IgD-negative memory B cell (primary cell): ENCODE data around the gene HSPBP1. TPM values are rescaled to one million over a fixed set of nuclear protein-coding genes. Genes with fewer than 3 reads are reported as not detected.

ENCODE experiments used
- H3K27ac Mint-ChIP-seq, 3 donors: one replicate each; pipeline ENCODE4 v1.8.0; 2020 to 2022; ENCODE audit warnings: mild to moderate bottlenecking in 3 of 3, mixed read lengths in 3 of 3, moderate library complexity in 1 of 3
- H3K27me3 Mint-ChIP-seq: one replicate; pipeline ENCODE4 v1.8.0; 2021; ENCODE audit warnings: mixed read lengths
- H3K36me3 Mint-ChIP-seq: one replicate; pipeline ENCODE4 v1.8.0; 2020; ENCODE audit warnings: mild to moderate bottlenecking, mixed read lengths
- H3K4me1 Mint-ChIP-seq, 3 donors: one replicate each; pipeline ENCODE4 v1.8.0; 2020 to 2022; ENCODE audit warnings: mixed read lengths in 3 of 3, mild to moderate bottlenecking in 1 of 3
- H3K4me3 Mint-ChIP-seq, 4 donors: one replicate each; pipeline ENCODE4 v1.8.0; 2020 to 2022; ENCODE audit warnings: mild to moderate bottlenecking in 4 of 4, mixed read lengths in 4 of 4, moderate library complexity in 3 of 4
- H3K9me3 Mint-ChIP-seq, 3 donors: one replicate each; pipeline ENCODE4 v1.8.0; 2020 to 2021; ENCODE audit warnings: mixed read lengths in 3 of 3, mild to moderate bottlenecking in 1 of 3
- polyA plus RNA-seq: library from polyadenylated mRNA; unstranded; fragments of 300-500 nt; fragmentation: Illumina TruSeq; gene quantifications from one replicate; pipeline ENCODE4 v1.2.3, GENCODE V29; 2021

The HSPBP1 gene
- polyA plus RNA-seq, 1 donor from 2014 or later: 34.1 TPM

DNA sequence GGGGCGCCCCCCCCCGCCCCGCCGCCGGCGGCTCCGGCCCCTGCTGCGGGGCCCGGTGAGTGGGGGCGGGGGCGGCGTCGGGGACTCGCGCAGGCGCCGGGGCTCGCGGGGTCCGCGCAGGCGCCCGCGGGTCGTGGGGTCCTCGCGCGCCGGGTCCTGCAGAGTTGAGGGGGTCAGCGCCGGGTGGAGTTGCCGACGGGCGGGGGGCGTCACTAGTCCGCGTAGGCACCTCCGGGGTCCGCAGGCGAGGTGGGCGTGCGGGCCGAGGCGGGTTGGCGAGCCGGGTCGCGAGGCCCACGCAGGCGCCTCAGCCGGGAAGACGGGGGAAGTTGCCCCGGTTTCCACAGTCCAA, 21.5 kb downstream of the HSPBP1 start:
- H3K36me3 Mint-ChIP-seq: peaks cover 2% of the 10 kb centered on the region
- H3K9me3 Mint-ChIP-seq: no peaks in the 10 kb centered on the region
- peaks cover 34 to 46% (median 41%) of the 10 kb centered on the region in 3 donors for H3K4me1 Mint-ChIP-seq
- H3K27me3 Mint-ChIP-seq: no peaks in the 10 kb centered on the region
- peak overlapping the region; percentile 98 for H3K27ac Mint-ChIP-seq
- H3K4me3 Mint-ChIP-seq: peak overlapping the region; percentile 89 to 98 (median 96)

DNA sequence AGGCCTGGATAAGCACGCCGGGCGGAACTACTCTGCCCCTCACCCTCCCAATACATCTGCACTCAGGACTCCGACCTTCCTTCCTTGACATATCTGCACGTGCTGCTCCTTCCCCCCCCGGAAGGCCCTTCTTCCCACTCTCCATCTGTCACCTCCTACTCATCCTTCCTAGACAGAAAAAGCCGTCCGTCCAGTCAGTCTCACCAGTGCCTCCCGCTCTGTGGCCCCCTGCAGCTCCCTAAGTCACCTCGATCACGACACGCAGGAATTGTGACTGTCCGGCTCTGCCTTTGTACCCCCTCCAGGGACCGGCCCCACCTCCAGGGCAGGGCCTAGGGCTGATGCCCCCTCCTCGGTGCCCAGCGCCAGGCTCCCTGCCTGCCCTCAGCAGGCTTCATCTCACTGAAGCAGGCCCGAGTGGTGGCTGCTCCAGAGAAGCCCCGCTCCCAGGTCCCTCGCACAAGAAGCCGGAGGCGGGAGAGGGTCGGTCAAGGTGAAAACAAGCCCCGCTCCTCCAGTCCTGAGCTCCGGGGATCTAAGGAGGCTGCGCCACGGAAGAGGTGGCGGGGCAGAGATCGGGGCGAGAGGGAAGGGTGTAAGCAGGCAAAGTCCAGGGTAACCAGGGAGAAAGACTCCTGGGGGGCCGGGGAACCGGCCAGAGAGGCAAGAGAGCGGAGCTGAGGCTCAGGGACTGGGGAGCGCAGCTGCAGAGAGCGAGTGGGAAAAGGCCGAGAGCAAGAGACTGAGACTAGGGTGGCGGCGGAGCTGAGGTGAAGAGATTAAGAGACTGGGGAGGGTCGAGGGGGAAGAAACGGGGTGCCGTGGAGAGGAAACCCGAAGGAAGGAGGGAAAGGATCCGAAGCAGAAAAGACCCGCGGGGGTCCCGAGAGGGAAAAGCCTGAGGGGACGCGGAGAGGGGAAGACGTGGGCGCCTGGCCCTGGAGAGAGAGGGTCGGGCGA, 22.2 kb downstream of the HSPBP1 start:
- Mint-ChIP-seq H3K9me3 (no peaks in the 10 kb centered on the region), H3K27ac (peak overlapping the region; percentile 96 to 99 (median 98)), H3K4me1 (peaks cover 33 to 47% (median 42%) of the 10 kb centered on the region in 3 donors), H3K36me3 (peaks cover 2% of the 10 kb centered on the region), H3K27me3 (no peaks in the 10 kb centered on the region), H3K4me3 (peak overlapping the region; percentile 90 to 97 (median 96))

DNA sequence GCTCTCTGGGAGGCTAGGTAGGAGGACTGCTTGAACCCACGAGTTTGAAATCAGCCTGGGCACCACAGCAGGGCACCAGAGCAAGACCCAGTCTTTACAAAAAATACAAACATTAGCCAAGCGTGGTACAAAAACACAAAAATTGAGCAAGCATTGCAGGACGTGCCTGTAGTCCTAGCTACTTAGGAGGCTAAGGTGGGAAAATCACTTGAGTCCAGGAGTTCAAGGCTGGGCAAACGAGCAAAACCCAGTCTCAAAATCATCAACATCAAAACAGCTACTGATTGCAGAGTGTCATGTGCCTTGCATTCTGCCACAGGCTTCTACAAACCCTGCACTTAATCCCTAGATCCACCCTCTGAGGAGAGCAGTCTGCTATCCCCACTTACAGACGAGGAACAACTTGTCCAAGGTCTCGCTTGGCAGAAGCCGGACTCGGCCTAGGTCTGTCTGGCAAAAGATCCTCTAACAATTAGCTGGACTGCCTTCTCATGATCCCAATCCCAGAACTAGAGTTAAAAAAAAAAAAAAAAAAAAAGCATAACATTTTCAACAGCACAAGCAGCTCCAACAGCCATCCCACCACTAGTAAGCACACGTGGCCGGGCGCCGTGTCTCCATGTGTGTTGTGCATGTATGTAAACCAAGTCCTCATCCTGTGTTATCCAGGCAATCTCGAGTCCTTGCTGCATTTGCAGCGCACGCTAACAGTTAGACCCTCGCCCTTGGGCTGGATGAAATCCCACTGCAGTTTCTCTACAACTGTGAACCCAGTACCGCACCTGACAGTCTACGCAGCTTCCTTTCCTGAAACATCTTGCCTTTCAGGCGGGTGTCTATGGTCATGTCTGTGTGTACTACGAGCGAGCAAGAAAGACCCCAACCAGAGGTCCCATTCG, 23.1 kb downstream of the HSPBP1 start:
- peak overlapping the region; percentile 90 to 97 (median 96) for H3K4me3 Mint-ChIP-seq
- H3K36me3 Mint-ChIP-seq: no peaks in the 10 kb centered on the region
- peak overlapping the region; percentile 98 to 99 (median 98) for H3K27ac Mint-ChIP-seq

DNA sequence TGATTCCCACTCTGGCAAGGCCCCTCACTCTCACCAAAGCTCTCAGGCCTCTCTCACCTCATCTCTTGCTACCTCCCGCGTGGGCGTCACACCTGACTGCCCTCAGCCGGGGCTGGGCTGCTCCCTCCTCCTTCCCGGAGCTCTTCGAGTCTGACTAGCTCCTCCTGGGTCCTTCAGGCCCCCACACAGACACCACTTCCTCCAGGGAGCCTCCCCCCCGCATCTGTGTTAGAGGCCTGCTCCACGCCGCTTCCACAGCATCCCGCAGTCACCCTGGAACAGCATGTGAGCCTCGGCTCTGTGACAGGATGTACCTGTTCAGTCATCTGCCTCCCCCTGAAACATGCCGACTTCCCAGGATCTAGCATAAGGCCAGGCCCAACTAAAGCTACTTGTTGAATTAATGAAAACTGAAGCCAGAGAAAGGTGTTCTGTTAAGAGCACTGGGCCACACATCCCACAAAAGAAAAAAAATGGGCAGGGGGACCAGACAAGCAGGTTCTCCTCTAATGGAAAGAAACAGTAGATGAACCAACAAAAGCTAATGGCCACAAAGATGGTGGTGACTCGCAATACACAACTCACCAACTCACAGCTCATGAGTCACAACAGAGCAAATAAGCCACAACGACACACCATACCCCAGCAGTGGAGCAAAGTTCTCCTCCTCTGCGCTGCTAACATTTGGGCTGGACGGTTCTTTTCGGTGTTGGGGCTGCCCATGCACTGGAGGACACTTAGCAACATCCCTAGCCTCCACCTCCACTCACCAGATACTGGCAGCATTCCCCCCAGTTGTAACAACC, 24.1 kb downstream of the HSPBP1 start:
- Mint-ChIP-seq H3K27me3 (no peaks in the 10 kb centered on the region), H3K36me3 (no peaks in the 10 kb centered on the region), H3K4me3 (peak overlapping the region; percentile 90 to 97 (median 96)), H3K27ac (peak overlapping the region; percentile 98 to 99 (median 98)), H3K4me1 (peaks cover 49 to 60% (median 53%) of the 10 kb centered on the region in 3 donors), H3K9me3 (no peaks in the 10 kb centered on the region)

More for the DNA sequence above, 23.1 kb downstream of the HSPBP1 start:
- Mint-ChIP-seq H3K27me3 (no peaks in the 10 kb centered on the region), H3K9me3 (no peaks in the 10 kb centered on the region), H3K4me1 (peaks cover 39 to 50% (median 43%) of the 10 kb centered on the region in 3 donors)

DNA sequence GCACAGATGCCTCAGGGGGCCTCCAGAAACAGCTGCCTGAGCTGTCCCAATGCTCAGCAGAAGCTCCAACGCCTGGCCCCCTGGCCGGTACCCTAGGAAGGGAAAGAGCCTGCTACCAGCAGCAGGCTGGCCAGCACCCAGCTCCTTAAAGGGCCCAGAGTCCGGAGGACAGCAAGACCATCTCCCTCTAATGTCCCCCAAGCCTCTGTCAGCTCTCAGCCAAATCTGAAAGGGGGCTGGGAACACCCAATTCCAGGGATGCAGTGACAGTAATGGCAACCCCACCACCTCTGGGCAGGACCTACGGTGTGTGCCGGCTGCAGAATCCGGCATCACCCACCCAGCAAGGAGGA, 25.3 kb downstream of the HSPBP1 start:
- Mint-ChIP-seq H3K36me3 (no peaks in the 10 kb centered on the region), H3K27ac (peak overlapping the region; percentile 98 to 99 (median 98)), H3K9me3 (no peaks in the 10 kb centered on the region), H3K4me1 (peaks cover 52 to 56% (median 54%) of the 10 kb centered on the region in 3 donors), H3K27me3 (no peaks in the 10 kb centered on the region), H3K4me3 (peak overlapping the region; percentile 90 to 97 (median 96))

DNA sequence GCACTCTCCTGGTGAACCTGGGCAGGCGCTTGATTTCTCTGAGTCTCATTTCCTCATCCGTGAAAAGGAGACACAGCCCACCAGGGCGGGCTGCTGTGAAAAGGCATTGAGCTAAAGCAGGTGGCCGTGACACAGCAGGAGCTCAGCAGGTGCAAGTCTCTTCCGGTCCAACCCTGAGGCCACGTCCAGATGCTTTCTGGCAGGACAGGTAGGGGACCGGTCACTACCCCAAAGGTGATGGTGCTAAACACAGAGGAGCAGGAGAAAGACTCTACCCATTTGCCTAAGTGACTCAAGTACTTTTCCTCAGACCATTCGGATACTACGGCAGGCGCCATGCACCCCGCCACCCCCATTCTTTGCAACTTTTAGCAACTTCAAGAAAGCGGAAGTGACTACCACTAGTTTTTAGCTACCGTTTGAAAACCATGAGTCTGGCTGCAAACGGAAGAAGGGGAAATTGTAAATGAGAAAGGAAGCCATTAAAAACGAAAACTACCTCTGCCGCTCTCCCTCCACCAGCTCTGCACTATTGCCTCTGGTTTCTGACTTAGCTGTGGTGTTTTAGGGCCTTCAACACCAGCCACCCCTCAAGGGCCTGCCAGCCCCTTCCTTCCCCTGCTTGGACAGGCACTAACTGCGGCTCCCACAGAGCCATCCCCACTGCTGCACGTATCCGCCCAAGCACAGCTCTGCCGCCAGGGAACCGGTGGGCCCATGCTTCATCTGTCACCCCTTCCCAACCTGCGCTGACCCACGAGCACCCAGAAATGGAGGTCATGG, 25.9 kb downstream of the HSPBP1 start:
- Mint-ChIP-seq H3K4me3 (peak overlapping the region; percentile 90 to 97 (median 96)), H3K27me3 (no peaks in the 10 kb centered on the region), H3K4me1 (peaks cover 47 to 54% (median 49%) of the 10 kb centered on the region in 3 donors), H3K27ac (peak overlapping the region; percentile 98 to 99 (median 98)), H3K36me3 (no peaks in the 10 kb centered on the region), H3K9me3 (no peaks in the 10 kb centered on the region)

DNA sequence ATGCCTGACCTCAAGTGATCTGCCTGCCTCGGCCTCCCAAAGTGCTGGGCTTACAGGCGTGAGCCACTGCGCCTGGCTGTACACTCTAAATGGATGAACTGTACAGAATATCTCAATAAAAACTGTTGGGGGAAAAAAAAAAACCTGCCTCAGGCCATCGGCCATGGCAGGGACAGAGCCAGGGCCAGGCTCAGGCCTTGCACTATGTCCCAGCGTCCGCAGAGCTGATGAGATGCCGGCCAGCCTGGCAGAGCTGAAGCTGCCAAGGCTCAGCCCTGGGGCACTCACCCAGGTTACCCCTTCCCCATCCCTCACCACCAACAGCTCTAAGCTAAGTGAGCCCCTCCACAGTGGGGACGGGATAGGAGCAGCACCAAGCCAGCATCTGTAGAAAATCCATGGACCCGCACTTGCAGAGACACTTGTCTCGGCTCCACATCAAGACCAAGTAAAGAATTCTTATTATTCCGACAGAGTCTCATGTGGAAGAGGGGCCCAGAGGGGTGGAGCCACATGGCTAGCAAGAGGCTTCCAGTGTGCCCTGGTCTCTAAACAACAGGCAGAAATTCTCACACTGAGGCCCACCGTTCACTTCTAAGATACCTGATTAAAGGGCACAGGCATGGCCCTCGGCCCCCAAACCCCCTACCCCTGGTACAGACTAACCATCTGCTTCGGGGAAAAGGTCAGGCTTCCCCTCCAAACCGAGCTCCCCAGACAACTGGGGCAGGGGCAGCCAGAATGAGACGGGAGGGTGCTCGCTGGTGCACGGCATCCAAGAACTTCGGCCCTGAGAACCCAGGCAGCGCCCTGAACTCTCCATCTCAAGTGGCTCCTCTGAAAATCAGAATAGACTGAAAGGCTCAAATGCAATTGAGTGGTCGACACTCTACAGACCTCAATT, 26.9 kb downstream of the HSPBP1 start:
- Mint-ChIP-seq H3K9me3 (no peaks in the 10 kb centered on the region), H3K4me3 (peak overlapping the region; percentile 90 to 97 (median 96)), H3K27ac (peak overlapping the region; percentile 98 to 99 (median 98)), H3K36me3 (no peaks in the 10 kb centered on the region), H3K4me1 (peaks cover 53 to 63% (median 55%) of the 10 kb centered on the region in 3 donors), H3K27me3 (no peaks in the 10 kb centered on the region)

DNA sequence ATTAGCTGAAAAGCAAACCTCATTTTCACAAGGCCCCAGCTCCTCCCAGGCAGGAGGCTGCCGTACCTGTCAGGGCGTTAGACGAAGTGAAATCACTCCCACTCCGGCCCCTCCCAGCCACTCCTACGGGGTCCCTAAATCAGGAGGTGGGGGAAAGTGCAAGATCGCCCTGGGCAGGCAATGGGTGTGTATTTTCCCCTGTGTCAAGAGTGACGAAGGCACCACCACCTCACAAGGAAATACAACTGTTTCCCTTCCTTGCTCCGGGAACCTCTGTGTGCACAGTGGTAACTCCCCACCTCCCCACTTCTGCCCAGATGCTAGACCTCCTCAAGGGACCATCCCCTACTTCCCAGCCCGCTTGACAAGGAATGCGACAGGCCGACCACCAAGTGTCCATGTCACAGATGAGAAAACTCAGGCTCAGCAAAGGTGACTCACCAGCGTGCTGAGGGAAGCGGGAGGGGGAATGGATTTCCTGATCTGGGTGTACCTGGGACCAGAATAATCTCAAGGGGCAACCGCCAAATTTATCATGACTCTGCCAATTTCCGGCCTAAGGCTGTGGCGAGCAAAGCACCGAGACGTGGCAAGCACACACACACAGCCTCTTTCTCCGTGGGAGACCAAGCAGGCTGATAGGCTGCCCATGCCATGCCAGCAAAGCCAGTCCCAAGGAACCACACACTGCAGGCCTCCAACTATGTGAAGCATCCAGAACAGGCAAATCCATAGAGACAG, 28.4 kb downstream of the HSPBP1 start:
- Mint-ChIP-seq H3K4me1 (peaks cover 46 to 56% (median 48%) of the 10 kb centered on the region in 3 donors), H3K36me3 (no peaks in the 10 kb centered on the region), H3K4me3 (peak overlapping the region; percentile 70 to 96 (median 92)), H3K9me3 (no peaks in the 10 kb centered on the region), H3K27ac (peak overlapping the region; percentile 98 to 99 (median 98)), H3K27me3 (no peaks in the 10 kb centered on the region)

DNA sequence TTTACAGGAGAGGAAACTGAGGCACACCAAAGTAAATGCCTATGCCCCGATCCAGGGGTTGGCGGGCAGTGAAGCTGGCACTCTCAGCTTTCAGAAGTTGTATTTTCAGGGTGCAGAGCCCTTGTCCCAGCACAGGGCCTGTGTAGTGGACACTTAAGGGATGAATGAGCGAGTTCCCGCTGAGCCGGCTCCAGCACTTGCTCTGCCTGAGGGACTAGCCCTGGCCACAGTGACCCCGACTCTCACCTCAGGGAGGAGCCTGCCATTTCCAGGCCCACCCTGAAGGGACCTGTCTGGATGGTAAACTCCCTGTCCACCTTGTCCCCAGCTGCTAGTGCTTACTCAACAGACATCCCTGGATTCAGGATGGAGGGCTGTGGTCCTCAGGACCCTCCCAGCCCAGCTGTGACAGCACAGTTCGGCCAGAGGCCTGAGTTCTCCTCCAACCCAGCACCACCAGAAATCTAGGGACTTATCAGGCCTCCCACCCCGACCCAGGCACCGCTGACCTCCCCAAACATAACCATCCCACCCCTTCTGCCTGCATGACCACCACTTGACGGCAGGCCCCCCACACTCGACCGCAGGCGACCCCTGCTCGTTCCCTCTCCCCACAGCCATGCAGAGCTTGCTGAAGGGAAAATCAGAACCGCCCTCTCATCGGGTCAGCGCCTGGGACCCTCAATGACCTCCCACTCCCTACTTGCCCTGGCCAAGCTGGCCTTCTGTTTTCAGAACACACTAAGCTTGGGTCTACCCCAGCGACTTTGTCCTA, 29.5 kb downstream of the HSPBP1 start:
- H3K27me3 Mint-ChIP-seq: no peaks in the 10 kb centered on the region
- H3K27ac Mint-ChIP-seq: peak overlapping the region in 2 of 3 donors; percentile 98 to 99
- no peaks in the 10 kb centered on the region for H3K9me3 Mint-ChIP-seq
- H3K36me3 Mint-ChIP-seq: no peaks in the 10 kb centered on the region
- peak overlapping the region in 3 of 4 donors; percentile 92 to 96 (median 93) for H3K4me3 Mint-ChIP-seq
- peaks cover 36 to 46% (median 37%) of the 10 kb centered on the region in 3 donors for H3K4me1 Mint-ChIP-seq

DNA sequence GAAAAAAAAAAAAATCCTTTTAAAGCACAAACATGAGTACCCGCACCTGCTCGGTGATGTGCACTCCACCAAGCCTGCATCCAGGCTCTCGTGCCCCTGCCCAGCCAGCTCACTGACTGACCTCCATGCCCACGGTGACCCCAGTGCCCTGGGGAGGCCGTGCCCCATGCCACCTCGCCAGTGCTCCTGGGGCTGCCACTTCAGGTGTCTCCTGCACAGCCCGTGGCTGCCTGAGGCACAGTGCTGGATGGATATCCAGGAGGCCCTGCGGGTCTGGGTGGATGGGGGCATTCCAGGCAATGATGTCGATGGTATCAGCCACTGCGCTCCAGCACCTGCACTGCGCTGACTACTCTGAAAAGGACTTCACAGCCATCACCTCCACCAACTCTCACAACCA, 30.1 kb downstream of the HSPBP1 start:
- peak overlapping the region in 2 of 3 donors; percentile 23 to 53 for H3K27ac Mint-ChIP-seq
- H3K4me1 Mint-ChIP-seq: peaks cover 33 to 42% (median 33%) of the 10 kb centered on the region in 3 donors
- H3K4me3 Mint-ChIP-seq: no peak overlapping the region
- no peaks in the 10 kb centered on the region for H3K27me3 Mint-ChIP-seq
- no peaks in the 10 kb centered on the region for H3K9me3 Mint-ChIP-seq
- H3K36me3 Mint-ChIP-seq: no peaks in the 10 kb centered on the region

DNA sequence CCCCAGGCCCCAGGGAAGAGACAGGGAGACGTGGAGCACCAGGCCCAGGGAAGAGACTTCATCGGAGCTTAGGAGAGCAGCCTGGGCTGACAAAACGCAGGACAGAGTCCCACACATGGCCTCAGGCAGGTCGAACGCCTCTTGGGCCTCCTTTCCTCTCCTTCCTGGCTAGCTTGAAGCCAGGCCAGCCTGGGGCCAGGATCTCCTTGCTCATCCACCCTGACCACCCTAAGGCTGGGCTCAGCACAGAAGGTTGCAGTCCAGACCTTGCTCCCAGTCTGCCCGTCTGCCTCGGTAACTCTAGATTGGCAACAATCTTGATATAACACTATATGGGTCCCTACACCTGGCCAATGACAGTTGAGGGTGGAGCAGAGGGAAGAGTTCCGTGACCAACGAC, 31.2 kb downstream of the HSPBP1 start:
- Mint-ChIP-seq H3K4me3 (peak overlapping the region in 2 of 4 donors; percentile 14 to 74), H3K9me3 (no peaks in the 10 kb centered on the region), H3K27me3 (no peaks in the 10 kb centered on the region), H3K36me3 (no peaks in the 10 kb centered on the region), H3K4me1 (peaks cover 25 to 36% (median 33%) of the 10 kb centered on the region in 3 donors), H3K27ac (peak overlapping the region in 2 of 3 donors; percentile 60 to 82)
